SH-SY5Y (cell line): ENCODE measurements around the gene ZBTB9.

ENCODE experiments used
- GATA2 ChIP-seq: IDR thresholded peaks from 2 replicates; pipeline ENCODE4 v1.6.1; 2011; ENCODE audit warnings: mild to moderate bottlenecking, low read depth, low read length
- GATA3 ChIP-seq: IDR thresholded peaks from 2 replicates; pipeline ENCODE4 v1.6.1; 2011; ENCODE audit warnings: low read depth, mild to moderate bottlenecking, low read length, moderate library complexity

DNA sequence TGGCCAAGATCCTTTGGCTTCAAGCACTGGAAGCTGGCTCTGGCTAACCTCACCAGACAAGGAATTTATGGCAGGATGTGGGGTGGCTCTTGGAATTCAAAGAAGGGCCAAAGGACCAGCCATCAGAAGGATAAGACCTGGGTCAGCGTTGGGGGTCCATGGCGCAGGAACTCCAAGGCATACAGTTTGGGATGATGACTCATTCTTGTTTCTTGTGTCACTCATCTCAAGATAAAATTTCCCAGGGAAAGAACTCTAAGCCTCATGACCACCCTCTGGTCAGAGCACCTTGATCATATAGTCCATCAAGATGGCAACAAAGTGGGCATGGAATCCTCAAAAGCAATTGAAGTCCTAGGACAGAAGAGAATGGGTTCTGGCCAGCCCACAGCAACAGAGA, 4.8 kb downstream of the ZBTB9 start:
- TF ChIP-seq GATA2, result no peak
- no peak for TF ChIP-seq GATA3
